Astrocyte of the cerebellum (primary cell): ENCODE data around the gene FOXK2.

ENCODE experiments used
- DNase-seq: peaks from one replicate; pipeline ENCODE4 v3.0.0-alpha.2; 2011; ENCODE audit warnings: low read depth
- H3K4me3 ChIP-seq: 2 replicates; pipeline ENCODE4 v1.5.1; 2011; ENCODE audit warnings: mild to moderate bottlenecking, low read depth, low read length, moderate library complexity
- in situ Hi-C: cut with HindIII; loops from 2 replicates; pipeline ENCODE4 v1.10.0; 2017; ENCODE audit warnings: low sequenced_read_pairs
- TF ChIP-seq, protein P1 (sequence below): IDR thresholded peaks from 2 replicates; pipeline ENCODE4 v1.5.1; 2012; ENCODE audit warnings: low read length, low read depth, moderate library complexity, mild to moderate bottlenecking; ENCODE audit errors: missing control alignments

Gene FOXK2

DNA sequence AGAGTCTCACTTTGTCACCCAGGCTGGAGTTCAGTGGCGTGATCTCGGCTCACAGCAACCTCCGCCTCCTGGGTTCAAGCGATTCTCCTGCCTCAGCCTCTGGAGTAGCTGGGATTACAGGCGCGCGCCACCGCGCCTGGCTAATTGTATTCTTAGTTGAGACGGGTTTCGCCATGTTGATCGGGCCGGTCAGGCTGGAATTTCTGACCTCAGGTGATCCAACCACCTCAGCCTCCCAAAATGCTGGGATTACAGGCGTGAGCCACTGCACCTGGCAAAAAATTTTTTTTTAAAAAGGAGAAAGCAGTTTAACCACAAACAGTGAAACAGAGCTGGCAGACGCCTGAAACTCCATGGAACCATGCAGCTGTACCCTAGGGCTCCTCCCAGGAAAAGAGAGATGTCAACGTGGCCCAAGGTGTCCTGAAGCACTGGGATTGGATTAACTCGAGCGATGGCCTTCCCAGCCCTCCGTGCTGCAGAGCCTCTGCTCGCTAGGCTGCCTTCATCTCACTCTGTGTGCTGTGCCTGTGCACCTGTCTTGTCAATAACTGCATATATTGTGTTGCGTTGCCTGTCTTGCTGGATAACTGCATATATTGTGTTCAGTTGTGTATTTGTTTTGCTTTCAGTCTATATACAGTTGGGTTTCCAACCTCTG lies 29.6 kb upstream of the FOXK2 start:
- H3K4me3 ChIP-seq, result no peak overlapping the region
- TF ChIP-seq, protein P1, sequence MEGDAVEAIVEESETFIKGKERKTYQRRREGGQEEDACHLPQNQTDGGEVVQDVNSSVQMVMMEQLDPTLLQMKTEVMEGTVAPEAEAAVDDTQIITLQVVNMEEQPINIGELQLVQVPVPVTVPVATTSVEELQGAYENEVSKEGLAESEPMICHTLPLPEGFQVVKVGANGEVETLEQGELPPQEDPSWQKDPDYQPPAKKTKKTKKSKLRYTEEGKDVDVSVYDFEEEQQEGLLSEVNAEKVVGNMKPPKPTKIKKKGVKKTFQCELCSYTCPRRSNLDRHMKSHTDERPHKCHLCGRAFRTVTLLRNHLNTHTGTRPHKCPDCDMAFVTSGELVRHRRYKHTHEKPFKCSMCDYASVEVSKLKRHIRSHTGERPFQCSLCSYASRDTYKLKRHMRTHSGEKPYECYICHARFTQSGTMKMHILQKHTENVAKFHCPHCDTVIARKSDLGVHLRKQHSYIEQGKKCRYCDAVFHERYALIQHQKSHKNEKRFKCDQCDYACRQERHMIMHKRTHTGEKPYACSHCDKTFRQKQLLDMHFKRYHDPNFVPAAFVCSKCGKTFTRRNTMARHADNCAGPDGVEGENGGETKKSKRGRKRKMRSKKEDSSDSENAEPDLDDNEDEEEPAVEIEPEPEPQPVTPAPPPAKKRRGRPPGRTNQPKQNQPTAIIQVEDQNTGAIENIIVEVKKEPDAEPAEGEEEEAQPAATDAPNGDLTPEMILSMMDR, result no peak
- in situ Hi-C loops, result loop anchor here (10.0 kb wide), 1 partner anchor 55 kb away; no protein-coding TSS in a partner anchor
- no peak for DNase-seq

DNA sequence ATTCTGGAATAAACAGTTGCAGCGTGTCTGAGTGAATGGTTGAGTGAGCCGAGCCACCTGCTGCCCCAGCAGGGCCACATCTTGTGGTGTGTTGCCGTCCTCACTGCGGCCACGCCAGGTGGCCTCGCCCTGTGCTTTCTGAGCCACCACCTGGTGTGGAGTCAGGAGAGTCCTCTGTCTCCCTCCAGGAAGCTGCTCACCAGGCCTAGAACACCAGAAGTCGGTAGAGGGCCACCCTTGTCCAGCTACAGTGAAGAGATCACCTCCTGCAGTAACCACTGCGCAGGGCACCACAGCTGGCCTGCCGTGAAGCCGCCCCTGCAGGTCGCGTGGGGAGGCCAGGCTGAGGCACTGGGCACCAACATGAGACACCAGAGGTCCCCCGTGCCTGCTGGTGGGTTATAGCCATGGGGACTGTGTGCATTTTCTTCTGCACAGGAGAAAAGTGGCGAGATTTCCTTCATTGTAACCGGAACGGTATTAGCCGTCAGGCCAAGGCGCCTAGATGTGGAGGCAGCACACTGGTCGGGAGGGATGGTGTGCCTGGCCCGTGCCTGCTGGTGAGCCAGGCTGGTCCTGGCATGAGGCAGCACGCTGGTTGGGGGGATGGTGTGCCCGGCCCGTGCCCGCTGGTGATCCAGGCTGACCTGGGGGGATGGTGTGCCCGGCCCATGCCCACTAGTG lies 28.9 kb upstream of the FOXK2 start:
- TF ChIP-seq, protein P1, result no peak
- no peak overlapping the region for H3K4me3 ChIP-seq
- no peak for DNase-seq
- in situ Hi-C loops, result no loop called here

DNA sequence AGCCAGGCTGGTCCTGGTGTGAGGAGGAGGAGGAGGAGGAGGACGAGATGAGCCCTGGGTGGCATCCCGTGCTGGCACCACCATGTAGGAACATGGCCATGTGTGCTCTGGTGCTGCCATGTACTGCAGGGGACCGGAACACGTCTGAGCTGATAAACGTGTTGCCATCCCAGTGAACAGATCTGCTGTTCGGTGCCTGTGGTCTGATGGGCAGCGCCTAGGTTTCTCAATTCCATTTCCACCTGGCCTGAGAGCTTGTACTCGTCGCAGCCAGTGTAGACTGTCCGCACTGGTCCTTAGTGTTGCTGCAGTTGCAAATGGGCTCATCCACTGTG lies 28.4 kb upstream of the FOXK2 start:
- in situ Hi-C loops, result no loop called here
- TF ChIP-seq, protein P1, result no peak
- no peak overlapping the region for H3K4me3 ChIP-seq
- no peak for DNase-seq

DNA sequence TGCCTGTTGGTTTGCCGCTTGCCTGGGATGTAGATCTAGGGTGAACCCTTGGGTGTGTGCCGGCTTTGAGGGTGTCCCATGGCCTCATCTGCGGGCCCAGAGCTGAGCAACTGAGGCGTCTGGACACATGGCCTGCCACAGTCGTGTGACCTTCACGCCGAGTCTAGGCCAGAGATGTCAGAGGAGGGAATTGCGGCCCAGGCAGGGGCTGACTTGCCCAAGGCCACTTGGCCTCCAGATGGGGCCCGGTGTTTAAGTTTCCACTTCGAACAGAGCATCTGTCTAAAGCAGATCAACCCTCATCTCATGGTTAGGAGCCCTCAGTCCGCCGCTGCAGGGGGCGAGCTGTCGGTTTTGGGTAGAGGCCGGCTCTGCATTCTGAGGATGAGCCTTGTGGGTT lies 28.0 kb upstream of the FOXK2 start:
- in situ Hi-C loops, result no loop called here

DNA sequence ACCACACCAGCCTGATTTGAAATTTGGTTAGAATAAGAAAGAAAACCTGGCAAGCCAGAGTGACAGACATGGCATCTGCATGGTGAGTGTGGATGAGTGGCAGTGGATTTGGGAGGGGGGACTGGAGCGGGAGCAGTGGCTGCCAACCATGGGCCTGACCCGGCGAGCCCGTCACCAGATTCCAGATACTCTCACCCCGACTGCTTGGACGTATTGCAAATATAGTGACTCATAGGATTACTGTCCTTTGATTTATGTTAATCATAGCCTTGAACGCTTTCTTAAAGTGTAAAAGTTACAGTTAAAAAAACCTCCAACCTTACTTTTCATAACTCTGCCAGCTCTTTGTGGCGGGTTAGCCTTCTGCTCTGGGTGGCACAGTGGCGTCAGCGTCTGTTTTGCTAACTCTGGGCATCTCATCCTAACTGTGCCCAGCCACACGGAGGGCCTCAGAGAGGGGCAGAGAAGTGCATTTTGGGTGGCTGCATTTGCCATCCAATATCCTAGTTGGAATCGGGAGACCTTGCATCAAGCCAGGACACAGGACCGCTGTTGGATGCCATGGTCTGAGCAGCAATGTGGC lies 26.8 kb upstream of the FOXK2 start:
- DNase-seq, result no peak
- TF ChIP-seq, protein P1, result no peak
- H3K4me3 ChIP-seq, result no peak overlapping the region
- in situ Hi-C loops, result no loop called here

More for the DNA sequence above, 28.0 kb upstream of the FOXK2 start:
- DNase-seq, result no peak
- TF ChIP-seq, protein P1, result no peak
- H3K4me3 ChIP-seq, result no peak overlapping the region

DNA sequence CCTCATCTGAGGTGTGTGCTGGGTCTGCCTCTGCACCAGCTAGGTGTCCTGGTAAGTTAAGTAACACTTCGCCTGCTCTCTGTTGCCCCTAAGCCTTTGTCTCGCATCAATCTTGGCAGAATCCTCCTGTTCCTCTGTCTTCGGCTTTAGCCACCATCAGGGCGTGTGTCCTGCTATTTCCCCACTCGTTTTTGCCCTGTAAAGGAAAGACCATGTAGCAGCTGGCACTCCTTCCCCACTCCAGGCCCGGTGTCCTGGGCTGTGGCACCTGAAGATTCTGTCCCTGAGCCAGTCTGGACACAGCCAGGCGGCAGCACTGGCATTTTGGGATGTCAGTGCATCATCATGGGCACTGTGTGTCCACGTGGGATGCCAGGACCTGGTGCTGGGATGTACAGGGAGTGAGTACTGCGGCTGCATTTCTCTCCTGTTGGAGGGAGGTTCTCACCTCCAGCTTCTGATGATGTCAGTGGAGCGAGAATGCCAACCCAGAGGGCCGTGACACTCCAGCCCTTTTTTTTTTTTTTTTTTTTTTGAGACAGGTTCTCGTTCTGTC lies 26.2 kb upstream of the FOXK2 start:
- in situ Hi-C loops, result no loop called here
- no peak overlapping the region for H3K4me3 ChIP-seq
- no peak for DNase-seq
- TF ChIP-seq, protein P1, result no peak
